Endothelial cell of umbilical vein (primary cell): ENCODE data around the gene CNKSR1. TPM values are rescaled to one million over a fixed set of nuclear protein-coding genes. Genes with fewer than 3 reads are reported as not detected.

Experiments used
- BruUV-seq: library from RNA; stranded (reverse); fragments of 400-500 nt; replicated peaks from 2 replicates; lab custom pipeline; 2021; lab: Mats Ljungman, UMichigan
- CTCF ChIA-PET: fragments of 300-600, 350-600 bp; sonication (Branson Sonifier 250); formaldehyde crosslinking; loops from one replicate; lab custom pipeline; 2021; ENCODE audit warnings: antibody characterized with exemption, inconsistent platforms; lab: Charles Lee
- POLR2A ChIA-PET: fragments of 300-600, 350-600 bp; sonication (Branson Sonifier 250); formaldehyde crosslinking; loops from one replicate; lab custom pipeline; 2021; ENCODE audit warnings: antibody characterized with exemption, inconsistent platforms; lab: Charles Lee
- DNase-seq: peaks from one replicate; pipeline ENCODE4 v3.0.0-alpha.2; 2011; ENCODE audit warnings: low read depth, low spot score
- FAIRE-seq: peaks from 2 replicates; lab custom pipeline; 2011; peaks lifted over from hg19 to GRCh38; lab: Jason Lieb, UNC
- H2AFZ ChIP-seq: 2 replicates; pipeline ENCODE4 v1.6.0; 2012; ENCODE audit warnings: low read depth, low read length, control low read depth, inconsistent platforms
- H3K27ac ChIP-seq: 2 replicates; pipeline ENCODE4 v1.5.1; 2011; ENCODE audit warnings: low read depth, mild to moderate bottlenecking, control low read depth, low read length, moderate library complexity; ENCODE audit not compliant: insufficient read depth
- H3K27me3 ChIP-seq, 2 experiments: 2 replicates each; pipeline versions ENCODE4 v1.6.0 to v1.6.1; 2011; ENCODE audit warnings: low read length in 2 of 2, mixed read lengths in 1 of 2; ENCODE audit not compliant: control insufficient read depth in 2 of 2, insufficient read depth in 2 of 2
- H3K36me3 ChIP-seq, 2 experiments: 2 replicates in 1 of 2; 3 replicates in 1 of 2; pipeline ENCODE4 v1.5.1; 2011; ENCODE audit warnings: low read length in 2 of 2, mild to moderate bottlenecking in 1 of 2, moderate library complexity in 1 of 2; ENCODE audit not compliant: control insufficient read depth in 2 of 2, insufficient read depth in 2 of 2; ENCODE audit errors: extremely low read depth in 1 of 2
- H3K4me1 ChIP-seq: 3 replicates; pipeline ENCODE4 v1.5.1; 2011; ENCODE audit warnings: mild to moderate bottlenecking, low read length; ENCODE audit not compliant: control insufficient read depth, insufficient read depth; ENCODE audit errors: extremely low read depth
- H3K4me2 ChIP-seq: 2 replicates; pipeline ENCODE4 v1.6.1; 2011; ENCODE audit warnings: low read length, control low read depth, mixed read lengths; ENCODE audit not compliant: insufficient read depth
- H3K4me3 ChIP-seq, 3 experiments: fragments of 200-600 bp in 1 of 3; sonication (generic), shearing (Covaris generic) in 1 of 3; replicated peaks in 1 of 3; 2 replicates each; pipeline ENCODE4 v1.5.1; 2011 to 2016; ENCODE audit warnings: control low read depth in 3 of 3, low read length in 3 of 3, mild to moderate bottlenecking in 2 of 3, inconsistent platforms in 1 of 3, low read depth in 1 of 3, moderate library complexity in 1 of 3; ENCODE audit not compliant: insufficient read depth in 1 of 3
- H3K79me2 ChIP-seq: 2 replicates; pipeline ENCODE4 v1.6.0; 2012; ENCODE audit warnings: low read length, inconsistent platforms; ENCODE audit not compliant: control insufficient read depth, insufficient read depth
- H3K9ac ChIP-seq: replicated peaks from 2 replicates; pipeline ENCODE3; 2011; ENCODE audit warnings: low read length, control low read depth; ENCODE audit not compliant: insufficient read depth; ENCODE audit errors: extremely low read depth
- H3K9me1 ChIP-seq: replicated peaks from 3 replicates; pipeline ENCODE4 v1.6.0; 2011; ENCODE audit warnings: mild to moderate bottlenecking, low read length; ENCODE audit not compliant: control insufficient read depth, insufficient read depth; ENCODE audit errors: extremely low read depth
- H3K9me3 ChIP-seq: replicated peaks from 2 replicates; pipeline ENCODE4 v1.5.1; 2012; ENCODE audit warnings: low read length, inconsistent platforms; ENCODE audit not compliant: control insufficient read depth, insufficient read depth
- H4K20me1 ChIP-seq: replicated peaks from 2 replicates; pipeline ENCODE3; 2011; ENCODE audit warnings: mild to moderate bottlenecking, low read length; ENCODE audit not compliant: control insufficient read depth, insufficient read depth; ENCODE audit errors: extremely low read depth
- EZH2 ChIP-seq: IDR thresholded peaks from 2 replicates; pipeline ENCODE4 v1.6.1; 2012; ENCODE audit warnings: borderline replicate concordance, low read depth, mild to moderate bottlenecking, moderate library complexity, low read length, inconsistent platforms; ENCODE audit not compliant: severe bottlenecking
- FOS ChIP-seq: IDR thresholded peaks from 2 replicates; pipeline ENCODE4 v1.6.1; 2011; ENCODE audit warnings: mild to moderate bottlenecking, low read length, moderate library complexity, borderline replicate concordance; ENCODE audit not compliant: insufficient read depth
- GATA2 ChIP-seq: IDR thresholded peaks from 2 replicates; pipeline ENCODE4 v1.7.0; 2011; ENCODE audit warnings: low read depth, mild to moderate bottlenecking, moderate library complexity, mixed read lengths, low read length; ENCODE audit not compliant: insufficient read length, insufficient read depth
- JUN ChIP-seq: IDR thresholded peaks from 2 replicates; pipeline ENCODE4 v1.6.1; 2011; ENCODE audit warnings: borderline replicate concordance, low read depth; ENCODE audit not compliant: insufficient read length, insufficient read depth
- MYC ChIP-seq: IDR thresholded peaks from one replicate; pipeline ENCODE4 v1.6.1; 2011; ENCODE audit warnings: mild to moderate bottlenecking, low read depth, low read length
- POLR2A ChIP-seq: IDR thresholded peaks from 2 replicates; pipeline ENCODE4 v1.6.1; 2012; ENCODE audit warnings: low read depth, mild to moderate bottlenecking, control low read depth, low read length
- POLR2AphosphoS5 ChIP-seq: IDR thresholded peaks from 2 replicates; pipeline ENCODE4 v1.6.1; 2012; ENCODE audit warnings: low read depth, mild to moderate bottlenecking, control low read depth, low read length, moderate library complexity; ENCODE audit not compliant: insufficient read depth
- dilution Hi-C: fragments of 300-500 bp; cut with MboI; formaldehyde crosslinking; loops from one replicate; pipeline ENCODE4 v1.15.0; 2019; ENCODE audit warnings: low sequenced_read_pairs; ENCODE audit not compliant: extremely low pct_ligation_motif_present
- intact Hi-C: fragments of 100-400 bp; cut with micrococcal nuclease; formaldehyde crosslinking; loops from one replicate; pipeline ENCODE4 v1.10.0; 2022
- polyA plus RNA-seq, 4 experiments: library from polyadenylated mRNA; depleted of rRNA in 3 of 4; stranded (reverse) in 3 of 4; unstranded in 1 of 4; fragments of >200 nt; gene quantifications; 2 replicates each; pipeline versions ENCODE4 v1.2.1 to v1.2.3, GENCODE V29; 2011 to 2012; ENCODE audit warnings: missing spikeins in 1 of 4
- total RNA-seq: library from RNA; stranded (reverse); gene quantifications from 2 replicates; pipeline ENCODE4 v1.2.3, GENCODE V29; 2021
- TF ChIP-seq, protein P1 (sequence below), 2 donors: IDR thresholded peaks; 1 replicate in 1 of 2; 2 replicates in 1 of 2; pipeline ENCODE4 v1.5.1; 2011; ENCODE audit warnings: low read length in 2 of 2, mild to moderate bottlenecking in 2 of 2, moderate library complexity in 2 of 2, control low read depth in 1 of 2, inconsistent platforms in 1 of 2, low read depth in 1 of 2; ENCODE audit not compliant: insufficient read depth in 1 of 2; ENCODE audit errors: extremely low read depth in 1 of 2
- TF ChIP-seq, protein P2 (sequence below): IDR thresholded peaks from 2 replicates; pipeline ENCODE4 v1.6.1; 2011; ENCODE audit not compliant: insufficient read depth, insufficient read length

The CNKSR1 gene
- total and polyA plus RNA-seq, 2 donors (not counting 3 experiments of a cell fraction or from before 2014, with no cell fraction given): 0.22 TPM; not detected in 1

DNA sequence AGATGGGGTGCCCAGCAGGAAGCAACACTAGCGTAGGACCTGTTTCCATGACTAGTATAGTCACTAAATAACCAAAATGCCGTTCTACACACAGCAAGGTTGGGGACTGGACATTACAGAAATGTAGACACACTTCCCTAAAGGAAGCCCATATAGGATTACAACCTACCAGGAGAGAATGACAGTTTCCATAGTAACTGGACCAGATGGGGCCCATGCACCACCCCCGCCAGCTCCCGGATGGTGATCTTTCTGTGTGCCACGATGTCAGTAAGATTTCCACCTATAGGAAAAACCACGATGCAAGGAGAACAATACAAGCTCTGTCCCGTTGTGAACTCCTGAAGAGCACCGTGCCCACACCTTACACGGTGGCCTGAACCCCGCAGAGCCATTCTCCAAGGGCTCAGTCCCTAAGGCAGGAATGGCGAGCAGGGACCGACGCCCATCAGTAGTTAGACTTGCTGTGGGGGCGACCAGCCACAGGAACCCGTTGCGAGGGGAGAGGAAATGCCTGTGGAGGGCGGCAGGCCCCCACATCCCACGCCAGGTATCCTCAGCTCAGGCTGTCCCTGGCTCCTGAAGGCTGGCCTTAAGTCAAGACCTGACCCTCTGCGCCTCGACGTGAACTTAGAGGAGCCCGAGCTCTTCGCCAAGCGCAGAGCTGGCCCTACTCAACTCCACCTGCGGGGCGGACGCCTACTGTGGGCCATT is 43.1 kb downstream of the CNKSR1 start:
- FAIRE-seq: no peak

More for the DNA sequence above, 43.1 kb downstream of the CNKSR1 start:
- Histone ChIP-seq H3K4me1 (no peaks in the 10 kb centered on the region), H3K9me3 (no peaks in the 10 kb centered on the region), H3K9ac (no peak overlapping the region), H3K4me2 (no peak overlapping the region), H3K27ac (no peak overlapping the region), H3K36me3 (no peaks in the 10 kb centered on the region), H2AFZ (no peak overlapping the region), H3K9me1 (no peaks in the 10 kb centered on the region), H3K4me3 (no peak overlapping the region), H4K20me1 (no peaks in the 10 kb centered on the region), H3K27me3 (peaks cover 0 to 2% of the 10 kb centered on the region in 2 experiments), H3K79me2 (no peaks in the 10 kb centered on the region)
- intact Hi-C loops (no loop called here), dilution Hi-C loops (no loop called here)
- no TSS peak for BruUV-seq
- POLR2A ChIA-PET: no interaction called here
- TF ChIP-seq GATA2: no peak
- no peak for TF ChIP-seq FOS
- TF ChIP-seq, protein P1, sequence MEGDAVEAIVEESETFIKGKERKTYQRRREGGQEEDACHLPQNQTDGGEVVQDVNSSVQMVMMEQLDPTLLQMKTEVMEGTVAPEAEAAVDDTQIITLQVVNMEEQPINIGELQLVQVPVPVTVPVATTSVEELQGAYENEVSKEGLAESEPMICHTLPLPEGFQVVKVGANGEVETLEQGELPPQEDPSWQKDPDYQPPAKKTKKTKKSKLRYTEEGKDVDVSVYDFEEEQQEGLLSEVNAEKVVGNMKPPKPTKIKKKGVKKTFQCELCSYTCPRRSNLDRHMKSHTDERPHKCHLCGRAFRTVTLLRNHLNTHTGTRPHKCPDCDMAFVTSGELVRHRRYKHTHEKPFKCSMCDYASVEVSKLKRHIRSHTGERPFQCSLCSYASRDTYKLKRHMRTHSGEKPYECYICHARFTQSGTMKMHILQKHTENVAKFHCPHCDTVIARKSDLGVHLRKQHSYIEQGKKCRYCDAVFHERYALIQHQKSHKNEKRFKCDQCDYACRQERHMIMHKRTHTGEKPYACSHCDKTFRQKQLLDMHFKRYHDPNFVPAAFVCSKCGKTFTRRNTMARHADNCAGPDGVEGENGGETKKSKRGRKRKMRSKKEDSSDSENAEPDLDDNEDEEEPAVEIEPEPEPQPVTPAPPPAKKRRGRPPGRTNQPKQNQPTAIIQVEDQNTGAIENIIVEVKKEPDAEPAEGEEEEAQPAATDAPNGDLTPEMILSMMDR (IDR thresholded peaks at IDR 0.05; ENCODE audit: extremely low read depth in 1 of 2, insufficient read depth in 1 of 2, low read depth in 1 of 2, low read length in 2 of 2): no peak
- TF ChIP-seq, protein P2, sequence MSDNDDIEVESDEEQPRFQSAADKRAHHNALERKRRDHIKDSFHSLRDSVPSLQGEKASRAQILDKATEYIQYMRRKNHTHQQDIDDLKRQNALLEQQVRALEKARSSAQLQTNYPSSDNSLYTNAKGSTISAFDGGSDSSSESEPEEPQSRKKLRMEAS: no peak
- TF ChIP-seq MYC: no peak
- no peak for TF ChIP-seq POLR2AphosphoS5
- no peak for TF ChIP-seq EZH2
- TF ChIP-seq JUN: no peak
- no peak for TF ChIP-seq POLR2A
- no peak for DNase-seq
- CTCF ChIA-PET: interaction anchor here (1.4 kb wide), 1 partner anchor 51 kb away, joined by 5 read pairs; the partner anchor contains the start of gene ZNF593
